SU-DHL-6 (cell line): ENCODE results near the gene NFKBIZ.

ENCODE experiments used
- H2AFZ ChIP-seq: fragments of 200-600 bp; sonication (generic); 2 replicates; pipeline ENCODE4 v1.6.1; 2014; ENCODE audit warnings: low read depth, mild to moderate bottlenecking, moderate library complexity, mixed read lengths, antibody characterized with exemption, low read length; ENCODE audit not compliant: severe bottlenecking
- H3F3A ChIP-seq: fragments of 200-600 bp; shearing (Covaris generic); 2 replicates; pipeline ENCODE4 v1.6.0; 2016; ENCODE audit warnings: antibody characterized with exemption, mild to moderate bottlenecking; ENCODE audit not compliant: insufficient read depth
- H3K27ac ChIP-seq: fragments of 200-600 bp; sonication (generic); 2 replicates; pipeline ENCODE4 v1.5.1; 2016; ENCODE audit warnings: low read depth, mild to moderate bottlenecking, low read length, moderate library complexity, mixed read lengths
- H3K27me3 ChIP-seq: fragments of 200-600 bp; sonication (generic), shearing (Covaris generic); 2 replicates; pipeline ENCODE4 v1.6.0; 2014; ENCODE audit warnings: mild to moderate bottlenecking, low read length
- H3K36me3 ChIP-seq: fragments of 200-600 bp; sonication (generic); 2 replicates; pipeline ENCODE4 v1.6.1; 2014; ENCODE audit warnings: mild to moderate bottlenecking, low read length, mixed read lengths
- H3K4me2 ChIP-seq: fragments of 300-600, 200-600 bp; shearing (Covaris generic), sonication (generic); 2 replicates; pipeline ENCODE4 v1.6.0; 2014; ENCODE audit warnings: low read length, low read depth, mild to moderate bottlenecking; ENCODE audit not compliant: poor library complexity, severe bottlenecking
- H3K4me3 ChIP-seq: fragments of 200-600 bp; sonication (generic); 2 replicates; pipeline ENCODE4 v1.5.1; 2014; ENCODE audit warnings: antibody characterized with exemption, low read length, mild to moderate bottlenecking, mixed read lengths; ENCODE audit not compliant: insufficient read depth, poor library complexity, severe bottlenecking
- H3K79me2 ChIP-seq: fragments of 200-600 bp; sonication (generic); 2 replicates; pipeline ENCODE4 v1.6.1; 2014; ENCODE audit warnings: mild to moderate bottlenecking, low read length, moderate library complexity; ENCODE audit not compliant: insufficient read depth
- H3K9ac ChIP-seq: fragments of 200-600 bp; sonication (generic); 2 replicates; pipeline ENCODE4 v1.7.0; 2014; ENCODE audit warnings: mild to moderate bottlenecking, low read length
- H3K9me2 ChIP-seq: fragments of 200-600 bp; sonication (generic); replicated peaks from 2 replicates; pipeline ENCODE4 v1.6.1; 2014; ENCODE audit warnings: low read length; ENCODE audit not compliant: insufficient read depth
- H3K9me3 ChIP-seq: fragments of 200-600 bp; sonication (generic); 2 replicates; pipeline ENCODE4 v1.6.1; 2014; ENCODE audit warnings: low read length, mixed read lengths; ENCODE audit not compliant: insufficient read depth
- H4K20me1 ChIP-seq: fragments of 200-600 bp; sonication (generic); 2 replicates; pipeline ENCODE4 v1.6.1; 2014; ENCODE audit warnings: low read depth, mild to moderate bottlenecking, antibody characterized with exemption, low read length, moderate library complexity, mixed read lengths
- CTCF ChIP-seq: fragments of 200-600 bp; sonication (generic); IDR thresholded peaks from one replicate; pipeline ENCODE4 v1.5.1; 2017; ENCODE audit warnings: antibody characterized with exemption, mild to moderate bottlenecking, low read length, moderate library complexity; ENCODE audit not compliant: insufficient read depth, poor library complexity, severe bottlenecking
- EZH2phosphoT487 ChIP-seq: fragments of 200-600 bp; sonication (generic), shearing (Covaris generic); conservative IDR thresholded peaks from 2 replicates; pipeline ENCODE4 v1.6.1; 2018; ENCODE audit warnings: mild to moderate bottlenecking, antibody characterized with exemption, low read length, moderate library complexity, mixed read lengths

NFKBIZ gene

DNA sequence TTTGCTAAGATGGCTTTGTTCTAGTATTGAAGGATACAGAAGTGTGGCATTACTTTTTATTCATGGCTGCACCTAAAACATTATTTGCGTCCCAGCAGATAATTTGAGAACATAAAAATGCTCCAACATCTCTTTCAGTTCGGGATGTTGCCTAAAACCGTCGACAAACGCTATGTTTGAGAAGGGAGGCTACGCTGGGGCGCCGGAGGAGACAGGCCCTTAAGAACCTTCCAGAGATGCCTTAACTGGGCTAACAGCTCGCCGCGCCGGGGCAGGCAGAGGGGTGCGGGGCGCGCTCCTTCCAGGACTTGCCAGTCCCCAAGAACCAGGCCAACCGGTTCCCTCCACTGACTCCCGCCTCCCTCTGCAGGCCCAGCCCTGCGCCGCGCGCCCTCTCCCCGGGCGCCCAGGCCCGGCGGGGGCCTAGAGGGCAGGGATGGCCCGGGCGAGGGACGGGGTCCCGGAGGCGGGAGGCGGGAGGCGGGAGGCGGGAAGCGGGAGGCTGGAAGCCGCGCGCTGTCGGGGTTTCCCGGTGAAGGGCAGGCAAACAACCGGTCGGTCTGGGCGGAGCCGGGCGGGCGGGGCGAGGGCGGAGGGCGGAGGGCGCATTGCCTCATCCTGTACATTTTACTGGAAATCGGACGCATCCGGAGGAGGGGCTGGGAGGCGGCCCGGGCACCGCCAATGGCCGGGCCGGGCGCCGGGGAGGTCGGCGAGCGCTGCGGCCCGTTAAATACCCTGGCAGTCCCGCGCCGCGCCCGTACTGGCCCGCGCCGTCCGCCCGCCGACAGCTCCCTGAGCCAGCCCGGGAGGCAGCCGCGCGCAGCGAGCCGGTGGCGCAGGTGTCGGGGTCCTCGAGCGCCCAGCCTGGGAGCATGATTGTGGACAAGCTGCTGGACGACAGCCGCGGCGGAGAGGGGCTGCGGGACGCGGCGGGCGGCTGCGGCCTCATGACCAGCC is at the start of gene NFKBIZ:
Gene NFKBIZ, plus strand, starts transcription at position 761 of the 960 bp plus-strand sequence. Its CDS starts 115 bp downstream, at position 876.
- no peak for TF ChIP-seq CTCF
- TF ChIP-seq EZH2phosphoT487, result no peak
- peak within 1 kb of the TSS; percentile 87 for H3K9ac ChIP-seq
- H2AFZ ChIP-seq, result peak within 1 kb of the TSS; percentile 33
- H3K27ac ChIP-seq, result peak within 1 kb of the TSS; percentile 68
- peaks cover 42% of the 10 kb centered on the region for H3K36me3 ChIP-seq
- H3K4me2 ChIP-seq, result peak within 1 kb of the TSS; percentile 94
- H3K27me3 ChIP-seq, result no peaks in the 10 kb centered on the region
- H3K9me2 ChIP-seq, result no peaks in the 10 kb centered on the region
- peak within 1 kb of the TSS; percentile 87 for H3K4me3 ChIP-seq
- H3K79me2 ChIP-seq, result peaks cover 83% of the 10 kb centered on the region
- peaks cover 45% of the 10 kb centered on the region for H3F3A ChIP-seq
- H4K20me1 ChIP-seq, result peaks cover 10% of the 10 kb centered on the region
- no peaks in the 10 kb centered on the region for H3K9me3 ChIP-seq

- Histone ChIP-seq H3F3A (peaks cover 11% of the 10 kb centered on the region; the same call in 1 of the 2 replicates), H3K79me2 (peaks cover 26% of the 10 kb centered on the region), H3K27ac (no peak overlapping the region), H3K27me3 (no peaks in the 10 kb centered on the region), H3K4me3 (no peak overlapping the region), H2AFZ (no peak overlapping the region), H4K20me1 (no peaks in the 10 kb centered on the region), H3K9ac (no peak overlapping the region), H3K36me3 (peaks cover 23% of the 10 kb centered on the region), H3K9me2 (no peaks in the 10 kb centered on the region), H3K9me3 (no peaks in the 10 kb centered on the region), H3K4me2 (no peak overlapping the region)
- no peak for TF ChIP-seq EZH2phosphoT487
- TF ChIP-seq CTCF, result no peak
Measured at GRCh38 chr3:101801174-101801573, 48.1 kb upstream of the NFKBIZ start.

DNA sequence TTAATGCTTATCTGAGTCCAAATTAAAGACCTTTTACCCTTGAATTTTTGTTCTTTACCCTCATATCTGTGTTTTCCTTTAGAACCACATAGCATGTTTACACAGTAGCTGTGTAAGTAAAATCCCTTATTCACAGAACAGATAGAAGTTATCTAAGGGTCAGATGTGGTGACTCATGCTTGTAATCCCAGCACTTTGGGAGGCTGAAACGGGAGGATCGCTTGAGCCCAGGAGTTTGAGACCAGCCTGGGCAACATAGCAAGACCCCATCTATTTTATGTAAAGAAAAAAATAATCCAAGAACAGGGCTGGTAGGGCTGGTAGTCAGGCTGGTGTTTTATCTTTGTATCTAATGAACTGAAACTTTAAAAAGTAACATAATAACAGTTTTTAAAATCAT is 47.1 kb upstream of the NFKBIZ start:
- H3K27ac ChIP-seq, result no peak overlapping the region
- no peak overlapping the region for H2AFZ ChIP-seq
- H3K9me3 ChIP-seq, result no peaks in the 10 kb centered on the region
- H4K20me1 ChIP-seq, result no peaks in the 10 kb centered on the region
- no peak overlapping the region for H3K4me3 ChIP-seq
- H3K9me2 ChIP-seq, result no peaks in the 10 kb centered on the region
- TF ChIP-seq EZH2phosphoT487 (no peak), CTCF (no peak)
- no peak overlapping the region for H3K4me2 ChIP-seq
- H3K27me3 ChIP-seq, result no peaks in the 10 kb centered on the region
- H3F3A ChIP-seq, result peaks cover 11% of the 10 kb centered on the region; the same call in 1 of the 2 replicates
- no peak overlapping the region for H3K9ac ChIP-seq
- H3K79me2 ChIP-seq, result peaks cover 17% of the 10 kb centered on the region; the same call in 1 of the 2 replicates
- peaks cover 16% of the 10 kb centered on the region for H3K36me3 ChIP-seq
